NCI-H187 (cell line): ENCODE data around the gene LAMC3.

Experiments
- DNase-seq, 2 experiments: peaks; one replicate each; lab custom pipeline; 2025; lab: John Stamatoyannopoulos, UW

LAMC3 gene

GRCh38 chr9:131011274-131012022 is 2.5 kb downstream of the LAMC3 start:
- DNase-seq, result no peak

- DNase-seq, result no peak
Observed at GRCh38 chr9:131012023-131012334, 3.0 kb downstream of the LAMC3 start.

DNA sequence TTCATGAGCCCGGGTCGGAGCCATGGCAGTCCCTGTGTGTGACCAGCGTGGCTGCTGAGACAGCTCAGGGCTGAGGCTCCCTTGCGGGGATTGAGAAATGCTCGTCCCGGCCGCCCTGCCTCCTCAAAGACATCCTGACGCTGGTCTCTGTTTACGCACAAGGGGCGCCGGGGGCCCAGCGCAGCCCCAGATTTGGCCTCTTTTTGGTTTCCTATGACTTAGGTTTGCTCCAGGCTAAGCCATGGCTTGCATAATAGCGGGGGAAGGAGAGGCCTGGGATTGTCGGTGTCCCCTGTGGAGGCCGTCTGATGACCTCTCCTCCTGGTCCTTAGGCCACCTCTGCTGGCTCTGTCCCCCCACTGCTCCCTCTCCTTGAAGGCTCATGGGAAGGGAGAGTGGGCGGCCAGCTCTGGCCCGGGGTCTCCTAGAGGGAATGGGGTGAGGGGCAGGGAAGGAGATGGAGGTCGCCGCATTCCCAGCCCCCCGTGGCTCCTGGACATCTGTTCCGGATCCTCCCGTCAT is 3.5 kb downstream of the LAMC3 start:
- DNase-seq, result no peak

- no peak for DNase-seq
Observed at GRCh38 chr9:131013015-131013755, 4.2 kb downstream of the LAMC3 start.

DNA sequence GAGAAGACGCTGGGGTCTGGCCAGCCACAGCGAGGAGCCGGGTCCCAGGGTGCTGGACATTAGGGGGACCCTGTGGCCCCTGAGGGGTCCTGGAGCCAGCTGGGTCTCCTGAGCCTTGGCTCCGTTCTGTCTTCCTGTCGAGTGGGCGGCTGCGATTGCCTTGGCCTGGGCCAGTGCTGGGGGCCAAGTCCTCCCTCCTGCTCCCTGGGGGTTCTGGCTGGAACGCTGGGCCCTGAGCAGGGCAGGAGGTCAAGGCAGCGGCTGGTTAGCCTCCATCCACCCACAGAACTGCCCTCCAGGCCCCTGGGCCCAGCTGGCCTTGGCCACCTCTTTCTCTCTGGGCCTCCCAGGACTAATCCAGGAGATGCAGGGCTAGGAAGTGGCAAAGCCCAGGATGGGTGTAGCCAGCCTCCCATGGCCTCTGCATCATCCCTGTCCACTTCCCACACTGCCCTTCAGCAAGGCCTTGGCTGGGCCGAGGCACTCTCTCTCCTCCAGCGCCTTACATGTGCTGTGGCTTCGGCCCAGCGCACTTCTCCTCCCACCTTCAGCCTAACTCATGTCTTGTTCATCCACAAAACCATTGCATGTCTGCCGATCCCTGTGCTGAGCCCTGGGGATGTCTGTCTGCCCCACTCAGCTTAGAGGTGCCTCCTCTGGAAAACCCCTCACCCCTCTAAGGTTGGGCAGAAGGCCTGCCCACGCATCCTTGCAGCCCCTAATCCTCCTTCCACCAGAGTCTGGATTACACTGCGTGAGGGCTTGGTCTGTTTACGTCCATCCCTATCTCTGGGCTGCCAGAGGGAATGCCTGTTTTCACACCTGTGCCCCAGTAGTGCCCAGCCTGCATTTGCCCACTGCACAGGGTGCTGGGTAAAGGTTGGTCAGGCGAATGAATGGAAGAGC is 5.0 kb downstream of the LAMC3 start:
- DNase-seq, result no peak

GRCh38 chr9:131015112-131015511 is 6.1 kb downstream of the LAMC3 start:
- DNase-seq, result no peak

DNA sequence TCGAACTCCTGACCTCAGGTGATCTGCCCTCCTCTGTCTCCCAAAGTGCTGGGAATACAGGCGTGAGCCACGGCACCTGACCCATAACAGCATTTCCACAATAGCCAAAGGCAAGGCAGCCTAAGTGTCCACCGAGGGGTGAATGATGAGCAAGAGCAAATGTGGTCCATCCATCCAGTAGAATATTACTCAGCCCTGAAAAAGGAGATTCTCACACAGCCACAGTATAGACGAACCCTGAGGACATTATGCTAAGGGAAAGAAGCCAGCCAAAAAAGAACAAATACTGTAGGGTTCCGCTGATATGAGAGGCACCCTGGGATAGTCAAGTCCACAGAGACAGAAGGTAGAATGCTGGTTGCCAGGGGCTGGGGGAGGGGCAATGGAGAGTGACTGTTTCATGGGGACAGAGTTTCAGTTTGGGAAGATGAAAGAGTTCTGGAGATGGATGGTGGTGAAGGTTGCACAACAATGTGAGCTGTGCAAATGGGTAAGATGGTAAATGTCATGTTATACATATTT is 7.0 kb downstream of the LAMC3 start:
- no peak for DNase-seq

DNA sequence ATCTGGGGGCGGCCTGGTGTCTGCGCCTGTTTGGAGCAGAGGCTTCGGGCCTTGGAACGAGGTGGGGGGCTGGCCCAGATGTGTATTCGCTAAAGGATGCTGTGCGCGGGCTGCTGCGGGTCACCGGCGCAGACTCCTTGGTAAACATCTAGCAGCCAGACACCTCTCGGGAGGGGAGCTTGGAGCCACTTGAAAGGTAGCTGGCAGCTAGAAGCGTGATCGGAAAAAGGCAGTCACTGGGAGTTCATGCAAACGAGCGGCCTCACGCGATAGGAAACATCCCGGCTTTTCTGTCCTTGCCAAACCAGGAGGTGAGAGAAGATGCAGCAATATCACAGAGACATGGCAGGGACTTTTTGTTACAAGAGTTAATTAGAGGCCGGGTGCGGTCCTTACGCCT is 8.1 kb downstream of the LAMC3 start:
- no peak for DNase-seq

DNA sequence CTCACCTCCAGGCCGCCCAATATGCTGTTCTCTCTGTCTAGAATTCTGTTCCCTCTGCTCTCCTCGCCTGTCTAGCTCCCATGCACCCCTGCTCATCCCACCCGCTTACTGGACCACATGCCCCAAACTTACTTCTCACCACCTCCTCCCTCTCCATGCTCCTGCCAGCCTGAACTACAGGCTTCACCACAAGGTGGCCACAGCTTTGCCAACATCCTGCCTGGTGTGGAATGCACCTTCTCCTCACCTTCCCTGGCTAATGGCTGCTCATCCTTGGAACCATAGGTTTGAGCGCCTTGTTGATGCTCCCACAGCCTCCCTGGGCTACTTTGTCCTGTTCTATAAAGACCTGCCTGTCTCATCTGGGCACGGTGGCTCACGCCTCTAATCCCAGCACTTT is 9.6 kb downstream of the LAMC3 start:
- no peak for DNase-seq

- no peak for DNase-seq
Observed at GRCh38 chr9:131019388-131020239, 10.6 kb downstream of the LAMC3 start.

DNA sequence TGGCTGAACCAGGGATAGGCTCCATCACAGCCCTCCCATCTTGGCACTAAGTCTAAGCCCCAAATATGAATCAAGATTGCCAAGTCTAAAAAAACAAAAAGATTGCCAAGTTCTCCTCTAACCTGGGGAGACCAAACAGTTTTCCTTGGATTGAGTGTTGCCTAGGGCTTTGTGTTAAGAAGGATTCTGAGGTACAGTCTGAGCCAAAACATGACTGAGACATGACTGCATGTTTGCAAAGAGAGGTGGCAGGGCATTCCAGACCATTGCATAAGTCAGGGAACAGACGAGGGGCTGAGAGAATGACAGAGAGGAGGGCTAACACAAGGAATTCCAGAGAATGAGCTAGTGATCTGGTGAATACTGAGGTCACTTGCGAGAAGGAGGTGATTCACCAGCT is 11.4 kb downstream of the LAMC3 start:
- no peak for DNase-seq

DNA sequence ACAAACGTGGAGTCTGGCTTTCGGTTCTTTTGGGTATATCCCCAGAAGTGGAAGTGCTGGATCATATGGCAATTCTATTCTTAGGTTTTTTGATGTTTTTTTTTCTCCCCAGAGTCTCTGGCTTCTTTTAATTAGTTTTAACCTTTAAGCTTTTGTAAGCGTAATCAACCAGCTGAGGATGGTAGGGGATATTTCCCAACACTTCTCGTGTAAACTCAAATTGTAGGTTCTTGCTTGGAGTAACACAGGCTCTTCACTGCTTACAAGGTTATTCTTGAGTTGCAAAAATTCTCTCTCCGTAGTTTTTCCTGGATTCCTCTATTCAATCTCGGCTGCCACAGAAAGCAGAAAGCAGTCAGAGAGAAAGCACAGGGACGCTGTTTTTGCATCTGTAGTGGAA is 11.9 kb downstream of the LAMC3 start:
- DNase-seq, result no peak

DNA sequence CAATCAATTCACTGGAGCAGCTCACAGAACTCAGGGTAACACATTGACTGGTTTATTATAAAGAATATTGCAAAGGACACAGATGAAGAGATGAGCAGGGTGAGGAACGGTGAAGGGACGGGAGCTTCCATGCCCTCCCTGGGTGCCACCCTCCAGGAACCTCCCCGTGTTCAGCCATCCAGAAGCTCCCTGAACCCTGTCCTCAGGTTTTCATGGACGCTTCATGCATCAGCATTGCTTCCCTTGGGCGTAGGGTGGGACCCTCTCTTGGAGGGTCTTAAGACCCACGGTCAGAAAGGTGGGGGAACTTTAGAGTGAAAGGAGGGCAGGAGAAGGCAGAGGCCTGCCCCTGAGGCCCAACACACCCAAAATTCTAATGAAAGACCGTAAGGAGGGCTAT is 12.8 kb downstream of the LAMC3 start:
- DNase-seq, result no peak

DNA sequence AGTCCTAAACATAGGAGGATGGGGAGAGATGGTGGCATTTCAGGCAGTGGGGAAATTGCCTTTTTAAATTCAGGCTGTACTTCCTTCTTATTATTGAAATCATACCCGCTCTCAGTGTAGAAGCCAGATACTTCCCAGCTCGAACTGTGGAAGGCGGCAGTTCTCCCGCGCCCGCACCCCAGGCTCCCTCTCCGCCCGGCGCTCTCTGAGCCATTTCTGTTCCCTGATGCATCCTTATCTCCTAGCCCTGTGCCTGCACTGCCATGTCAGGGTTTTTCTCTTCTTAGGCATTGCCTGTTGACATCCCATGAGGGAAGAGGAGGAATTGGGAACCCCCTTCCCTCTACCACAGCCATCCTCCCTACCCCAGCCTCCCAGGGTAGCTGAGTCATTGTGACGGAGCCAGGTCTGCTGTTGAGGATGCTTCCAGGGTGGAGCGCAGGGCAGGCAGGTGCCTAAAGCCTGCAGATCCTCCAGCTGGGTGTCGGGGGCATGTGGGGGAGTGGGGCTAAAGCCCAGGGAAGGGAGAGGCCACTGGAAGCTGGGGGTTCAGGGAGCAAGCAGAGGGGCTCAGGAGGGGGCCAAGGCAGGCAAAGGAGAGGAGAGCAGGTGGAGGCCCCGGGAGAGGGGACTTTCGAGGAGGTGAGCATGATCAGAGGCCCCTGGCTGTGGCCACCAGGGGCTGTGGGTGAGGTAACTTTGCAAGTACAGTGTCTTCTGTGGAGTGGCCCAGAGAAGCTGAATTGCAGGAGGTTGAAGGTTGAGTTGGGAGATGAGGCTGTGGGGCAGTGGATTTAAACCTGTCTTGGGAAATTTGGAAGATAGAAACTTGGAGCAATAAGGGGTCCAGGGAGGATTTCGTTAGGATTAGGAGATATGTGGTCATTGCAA is 16.2 kb downstream of the LAMC3 start:
- no peak for DNase-seq

DNA sequence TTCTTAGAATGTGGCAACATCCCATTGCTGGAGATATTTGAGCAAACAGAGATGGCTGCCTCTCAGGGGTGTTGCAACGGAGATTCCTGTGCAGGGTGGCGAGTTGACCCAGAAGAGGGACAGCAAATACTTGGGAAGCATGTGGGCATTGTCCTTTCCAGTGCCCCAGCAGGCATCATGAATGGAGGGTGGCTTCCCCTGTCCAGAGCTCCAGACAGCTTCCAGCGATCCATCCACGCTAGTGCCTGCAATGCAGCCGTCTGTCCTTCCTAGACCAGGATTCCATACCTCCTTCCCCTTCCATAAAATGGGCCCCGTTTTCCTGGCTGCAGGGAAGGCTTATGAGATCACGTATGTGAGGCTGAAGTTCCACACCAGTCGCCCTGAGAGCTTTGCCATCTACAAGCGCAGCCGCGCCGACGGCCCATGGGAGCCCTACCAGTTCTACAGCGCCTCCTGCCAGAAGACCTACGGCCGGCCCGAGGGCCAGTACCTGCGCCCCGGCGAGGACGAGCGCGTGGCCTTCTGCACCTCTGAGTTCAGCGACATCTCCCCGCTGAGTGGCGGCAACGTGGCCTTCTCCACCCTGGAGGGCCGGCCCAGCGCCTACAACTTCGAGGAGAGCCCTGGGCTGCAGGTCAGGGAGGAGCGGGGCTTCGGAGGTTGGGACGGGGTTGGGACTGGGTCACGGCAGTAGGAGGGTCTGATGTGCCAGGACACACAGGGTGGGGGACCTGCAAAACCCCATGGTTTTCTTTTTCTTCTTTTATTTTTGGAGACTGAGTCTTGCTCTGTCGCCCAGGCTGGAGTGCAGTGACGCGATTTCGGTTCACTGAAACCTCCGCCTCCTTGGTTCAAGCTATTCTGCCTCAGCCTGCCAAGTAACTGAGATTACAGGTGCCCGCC is 17.2 kb downstream of the LAMC3 start:
- no peak for DNase-seq

DNA sequence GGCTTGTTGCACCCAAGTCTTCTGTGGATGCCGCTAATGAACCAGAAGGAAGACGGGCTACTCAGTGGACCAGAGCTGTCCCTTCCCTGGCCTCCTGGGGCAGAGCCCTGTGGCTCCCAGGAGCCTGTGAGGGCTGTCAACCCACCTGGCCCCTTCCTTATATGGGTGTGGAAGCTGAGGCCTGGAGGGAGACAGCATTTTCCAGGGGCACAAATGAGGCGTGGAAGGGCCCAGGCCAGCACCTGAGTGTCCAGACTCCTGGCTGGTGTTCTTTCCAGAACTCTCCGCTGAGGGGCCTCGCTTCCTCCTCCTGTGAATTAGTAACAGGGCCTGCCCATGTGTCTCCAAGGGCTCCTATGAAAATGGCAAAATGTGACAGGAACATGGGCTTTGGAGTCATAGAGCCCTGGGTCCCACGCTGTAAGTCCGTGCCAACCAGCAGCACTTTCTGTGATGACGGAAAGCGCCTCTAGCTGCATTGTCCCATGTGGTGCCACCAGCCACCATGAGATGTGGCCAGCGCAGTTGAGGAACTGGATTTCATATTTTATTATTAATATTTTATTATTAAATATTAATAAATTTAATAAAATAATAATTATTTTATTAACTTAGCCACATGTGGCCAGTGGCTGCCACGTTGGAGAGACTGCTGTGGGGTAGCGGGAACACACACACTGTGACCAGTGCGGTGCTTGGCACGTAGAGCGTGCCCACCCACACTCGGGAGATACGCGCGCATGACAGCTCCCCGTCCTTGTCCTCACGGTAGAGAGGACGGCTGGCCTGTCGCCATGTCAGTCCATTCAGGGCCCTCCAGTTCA is 18.3 kb downstream of the LAMC3 start:
- no peak for DNase-seq

GRCh38 chr9:131027872-131028179 is 18.9 kb downstream of the LAMC3 start:
- no peak for DNase-seq

DNA sequence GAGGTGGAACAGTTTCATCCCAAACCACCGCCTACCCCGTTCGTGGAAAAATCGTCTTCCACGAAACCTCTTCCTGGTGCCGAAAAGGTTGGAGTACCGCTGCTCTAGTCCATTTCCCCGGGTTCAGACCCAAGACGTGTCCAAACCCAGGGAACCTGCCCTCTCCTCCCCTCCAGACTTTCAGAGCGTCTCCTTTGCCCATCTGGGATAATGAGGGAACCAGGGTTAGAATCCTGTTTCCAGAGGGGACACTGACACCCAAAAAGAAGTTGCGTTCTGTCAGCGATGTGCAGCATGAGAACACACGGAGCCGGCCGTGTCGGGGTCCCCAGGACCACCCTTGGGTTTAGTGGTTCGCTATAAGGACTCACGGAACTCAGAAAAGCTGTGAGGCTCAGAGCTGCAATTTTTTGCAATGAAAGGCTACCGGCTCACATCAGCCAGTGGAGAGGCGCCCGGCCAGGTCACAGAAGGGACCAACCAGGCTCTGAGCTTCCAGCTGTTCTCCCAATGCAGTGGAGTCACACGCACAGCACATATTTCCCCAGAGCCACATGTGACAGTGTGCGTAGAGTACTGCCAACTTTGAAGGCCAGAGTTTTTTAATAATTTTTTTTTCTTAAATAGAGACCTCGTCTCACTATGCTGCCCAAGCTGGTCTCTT is 19.4 kb downstream of the LAMC3 start:
- no peak for DNase-seq
